Kidney epithelial cell (primary cell): Measurements from ENCODE around the gene CMAS. TPM values are rescaled to one million over a fixed set of nuclear protein-coding genes. Genes with fewer than 3 reads are reported as not detected.
"Not testable (repeated sequence)": the region's sequence is repeated elsewhere in the genome, so short reads cannot be mapped to it uniquely, and the experiment has no call there.

ENCODE experiments used
- DNase-seq: peaks from one replicate; pipeline ENCODE4 v3.0.0-alpha.2; 2010; ENCODE audit warnings: low read depth
- H3K27me3 ChIP-seq: 2 replicates; pipeline ENCODE4 v1.6.0; 2011; ENCODE audit warnings: low read length; ENCODE audit not compliant: control insufficient read depth, insufficient read depth
- H3K36me3 ChIP-seq: 2 replicates; pipeline ENCODE4 v1.5.1; 2011; ENCODE audit warnings: low read length; ENCODE audit not compliant: control insufficient read depth, insufficient read depth
- H3K4me3 ChIP-seq: 2 replicates; pipeline ENCODE4 v1.5.1; 2011; ENCODE audit warnings: low read depth, mild to moderate bottlenecking, control low read depth, low read length
- CTCF ChIP-seq: IDR thresholded peaks from 2 replicates; pipeline ENCODE4 v1.5.1; 2011; ENCODE audit warnings: mild to moderate bottlenecking, moderate library complexity, low read length, control low read depth, inconsistent platforms; ENCODE audit not compliant: insufficient read depth, poor library complexity, severe bottlenecking
- total RNA-seq: library from RNA; depleted of rRNA; stranded (reverse); fragments of >200 nt; gene quantifications from 2 replicates; pipeline ENCODE4 v1.2.3, GENCODE V29; 2015

CMAS gene
- total RNA-seq, 1 donor from 2014 or later = 30.2 TPM

- no peak for DNase-seq
- Histone ChIP-seq H3K4me3 (no peak overlapping the region), H3K27me3 (no peaks in the 10 kb centered on the region), H3K36me3 (no peaks in the 10 kb centered on the region)
- TF ChIP-seq CTCF = no peak
Measured at GRCh38 chr12:22084852-22085251, 38.8 kb downstream of the CMAS start.

- TF ChIP-seq CTCF = no peak
- no peaks in the 10 kb centered on the region for H3K27me3 ChIP-seq
- H3K36me3 ChIP-seq = no peaks in the 10 kb centered on the region
- no peak for DNase-seq
- H3K4me3 ChIP-seq = no peak overlapping the region
Measured at GRCh38 chr12:22088886-22089285, 42.9 kb downstream of the CMAS start.

- Histone ChIP-seq H3K36me3 (no peaks in the 10 kb centered on the region), H3K27me3 (no peaks in the 10 kb centered on the region), H3K4me3 (no peak overlapping the region)
- TF ChIP-seq CTCF = no peak
- no peak for DNase-seq
Measured at GRCh38 chr12:22089486-22089885, 43.5 kb downstream of the CMAS start.

- H3K27me3 ChIP-seq, H3K36me3 ChIP-seq, H3K4me3 ChIP-seq, DNase-seq: not testable (repeated sequence)
Measured at GRCh38 chr12:22099062-22099461, 53.0 kb downstream of the CMAS start.

GRCh38 chr12:22100958-22101748 is 55.1 kb downstream of the CMAS start:
- H3K4me3 ChIP-seq = no peak overlapping the region
- DNase-seq = peak; percentile 9
- peak; percentile 29 for TF ChIP-seq CTCF

GRCh38 chr12:22101749-22102243 is 55.8 kb downstream of the CMAS start:
- Histone ChIP-seq H3K36me3 (no peaks in the 10 kb centered on the region), H3K27me3 (no peaks in the 10 kb centered on the region), H3K4me3 (no peak overlapping the region)
- peak; percentile 69 for DNase-seq
- TF ChIP-seq CTCF = no peak

More at GRCh38 chr12:22100958-22101748, 55.1 kb downstream of the CMAS start:
- H3K36me3 ChIP-seq = no peaks in the 10 kb centered on the region
- H3K27me3 ChIP-seq = no peaks in the 10 kb centered on the region
